Type B pancreatic cell (in vitro differentiated cells): ENCODE results near the gene GFPT1. TPM values are rescaled to one million over a fixed set of nuclear protein-coding genes. Genes with fewer than 3 reads are reported as not detected.

Source experiments
- DNase-seq: peaks from one replicate; pipeline ENCODE4 v3.0.0; 2021; ENCODE audit warnings: mixed read lengths; ENCODE audit not compliant: unreplicated experiment; ENCODE audit errors: extremely low spot score
- H3K27ac Mint-ChIP-seq: 2 replicates; pipeline ENCODE4 v1.8.0; 2021; ENCODE audit warnings: mild to moderate bottlenecking, mixed read lengths
- H3K27me3 Mint-ChIP-seq: 2 replicates; pipeline ENCODE4 v1.8.0; 2021; ENCODE audit warnings: mixed read lengths
- H3K36me3 Mint-ChIP-seq: 2 replicates; pipeline ENCODE4 v1.8.0; 2021; ENCODE audit warnings: mixed read lengths
- H3K4me1 Mint-ChIP-seq: one replicate; pipeline ENCODE4 v1.8.0; 2021; ENCODE audit warnings: mixed read lengths; ENCODE audit not compliant: unreplicated experiment
- H3K4me3 Mint-ChIP-seq: 2 replicates; pipeline ENCODE4 v1.8.0; 2021; ENCODE audit warnings: mild to moderate bottlenecking, mixed read lengths
- H3K9me3 Mint-ChIP-seq: 2 replicates; pipeline ENCODE4 v1.8.0; 2021; ENCODE audit warnings: mixed read lengths
- total RNA-seq: library from RNA; stranded (reverse); gene quantifications from 2 replicates; pipeline ENCODE4 v1.2.1, GENCODE V29; 2021; ENCODE audit warnings: low replicate concordance
- TF ChIP-seq, protein P1 (sequence below): fragments of 200-600 bp; sonication (generic); conservative IDR thresholded peaks from 2 replicates; pipeline ENCODE4 v1.5.0; 2021; ENCODE audit warnings: antibody characterized with exemption, mild to moderate bottlenecking

Gene GFPT1
- total RNA-seq, 1 donor from 2014 or later: 46.0 TPM

DNA sequence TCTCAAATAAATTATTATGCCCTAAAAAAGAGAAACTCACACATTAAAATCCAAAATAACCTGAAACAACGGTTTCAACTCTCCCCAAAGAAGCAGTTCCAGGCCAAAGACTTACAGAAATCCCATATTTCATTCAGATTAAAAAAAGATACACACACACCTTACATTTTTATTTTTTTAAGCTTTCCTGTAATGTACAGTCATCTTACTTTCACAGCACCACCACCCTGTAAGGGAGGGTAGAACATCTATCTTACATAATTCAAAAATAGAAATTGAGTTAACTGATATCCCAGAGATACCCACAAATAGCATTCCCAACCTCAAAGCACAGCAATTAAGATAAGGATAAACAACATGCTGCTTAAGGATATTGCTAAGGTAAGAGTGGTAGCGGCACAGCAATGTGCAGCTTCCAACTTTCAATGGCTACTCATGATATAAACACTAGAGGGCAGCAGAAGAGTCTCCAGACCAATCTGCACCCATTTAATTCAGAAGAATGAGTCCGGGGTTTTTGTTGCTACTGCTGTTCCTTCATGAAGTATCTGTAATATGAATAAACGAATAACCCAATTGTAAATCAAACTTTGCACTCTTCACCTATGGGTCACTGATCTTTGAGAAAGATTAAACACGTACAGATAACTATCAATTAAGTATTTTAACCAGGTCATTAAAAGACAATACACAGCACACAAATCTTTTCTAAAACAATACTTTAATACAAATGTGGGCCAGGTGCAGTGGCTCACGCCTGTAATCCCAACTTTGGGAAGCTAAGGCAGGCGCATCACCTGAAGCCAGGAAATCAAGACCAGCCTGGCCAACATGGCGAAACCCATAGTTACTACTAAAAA, 11.3 kb downstream of the GFPT1 start:
- Mint-ChIP-seq H3K4me3 (no peak overlapping the region), H3K27me3 (no peaks in the 10 kb centered on the region), H3K27ac (peak overlapping the region; percentile 46), H3K36me3 (peaks cover 28% of the 10 kb centered on the region), H3K9me3 (no peaks in the 10 kb centered on the region), H3K4me1 (peaks cover 6% of the 10 kb centered on the region)
- DNase-seq: no peak
- TF ChIP-seq, protein P1, sequence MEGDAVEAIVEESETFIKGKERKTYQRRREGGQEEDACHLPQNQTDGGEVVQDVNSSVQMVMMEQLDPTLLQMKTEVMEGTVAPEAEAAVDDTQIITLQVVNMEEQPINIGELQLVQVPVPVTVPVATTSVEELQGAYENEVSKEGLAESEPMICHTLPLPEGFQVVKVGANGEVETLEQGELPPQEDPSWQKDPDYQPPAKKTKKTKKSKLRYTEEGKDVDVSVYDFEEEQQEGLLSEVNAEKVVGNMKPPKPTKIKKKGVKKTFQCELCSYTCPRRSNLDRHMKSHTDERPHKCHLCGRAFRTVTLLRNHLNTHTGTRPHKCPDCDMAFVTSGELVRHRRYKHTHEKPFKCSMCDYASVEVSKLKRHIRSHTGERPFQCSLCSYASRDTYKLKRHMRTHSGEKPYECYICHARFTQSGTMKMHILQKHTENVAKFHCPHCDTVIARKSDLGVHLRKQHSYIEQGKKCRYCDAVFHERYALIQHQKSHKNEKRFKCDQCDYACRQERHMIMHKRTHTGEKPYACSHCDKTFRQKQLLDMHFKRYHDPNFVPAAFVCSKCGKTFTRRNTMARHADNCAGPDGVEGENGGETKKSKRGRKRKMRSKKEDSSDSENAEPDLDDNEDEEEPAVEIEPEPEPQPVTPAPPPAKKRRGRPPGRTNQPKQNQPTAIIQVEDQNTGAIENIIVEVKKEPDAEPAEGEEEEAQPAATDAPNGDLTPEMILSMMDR: peak; percentile 78

DNA sequence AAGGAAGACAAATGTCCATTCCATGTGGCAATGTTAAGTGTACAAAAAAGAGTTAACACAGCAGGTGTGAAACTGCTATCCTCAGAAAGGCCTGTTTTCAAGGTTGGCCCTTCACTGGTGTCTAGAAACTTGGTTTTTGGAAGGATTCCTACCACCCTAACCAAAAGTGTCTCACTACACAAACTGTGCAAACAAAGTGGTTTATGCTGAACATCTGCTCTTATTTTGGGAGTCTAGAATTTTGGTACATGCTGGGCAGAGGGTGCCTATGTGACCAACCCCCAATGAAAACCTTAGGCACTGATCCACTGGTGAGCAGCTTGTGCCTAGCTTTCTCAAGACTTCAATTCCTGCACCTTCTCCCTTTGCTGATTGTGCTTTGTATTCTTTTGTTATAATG, 14.3 kb downstream of the GFPT1 start:
- Mint-ChIP-seq H3K4me1 (peaks cover 6% of the 10 kb centered on the region), H3K27me3 (no peaks in the 10 kb centered on the region), H3K27ac (no peak overlapping the region), H3K9me3 (no peaks in the 10 kb centered on the region), H3K4me3 (no peak overlapping the region), H3K36me3 (peaks cover 39% of the 10 kb centered on the region)
- TF ChIP-seq, protein P1: no peak
- no peak for DNase-seq

DNA sequence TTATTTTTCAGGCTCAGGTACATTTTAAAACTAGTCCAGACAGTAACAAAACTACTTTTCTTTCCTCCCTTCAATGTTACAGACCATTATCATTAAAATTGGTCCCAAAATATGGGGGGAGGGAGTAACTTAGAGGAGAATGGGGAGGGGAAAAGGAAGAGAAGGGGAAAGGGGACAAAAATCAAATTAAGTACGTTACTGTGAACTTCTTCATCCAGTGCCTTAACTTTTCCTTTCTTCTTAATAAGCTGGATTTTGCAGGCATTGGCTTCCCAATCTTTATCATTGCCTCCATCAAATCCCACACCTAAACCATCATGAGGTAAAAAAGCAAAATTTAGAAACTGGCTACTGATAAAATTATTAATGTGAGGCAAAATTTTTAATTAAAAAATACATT, 17.2 kb downstream of the GFPT1 start:
- Mint-ChIP-seq H3K4me1 (no peaks in the 10 kb centered on the region), H3K27me3 (no peaks in the 10 kb centered on the region), H3K4me3 (no peak overlapping the region), H3K27ac (no peak overlapping the region), H3K36me3 (peaks cover 45% of the 10 kb centered on the region), H3K9me3 (no peaks in the 10 kb centered on the region)
- no peak for DNase-seq
- TF ChIP-seq, protein P1: no peak

DNA sequence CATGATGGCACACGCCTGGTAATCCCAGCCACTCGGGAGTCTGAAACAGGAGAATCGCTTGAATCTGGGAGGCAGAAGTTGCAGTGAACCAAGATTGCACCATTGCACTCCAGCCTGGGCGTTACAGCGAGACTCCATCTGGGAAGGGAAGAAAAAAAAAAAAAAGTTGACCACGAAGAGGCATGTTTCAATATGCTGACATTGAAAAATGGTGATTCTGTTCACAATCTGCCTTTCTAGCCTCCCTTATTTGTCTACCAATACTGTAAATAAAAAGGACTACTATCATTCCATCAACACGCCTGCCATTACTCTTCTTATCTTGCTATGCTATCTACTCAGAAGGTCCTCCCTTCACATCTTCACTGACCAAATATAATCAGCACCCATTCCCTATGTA, 18.4 kb downstream of the GFPT1 start:
- TF ChIP-seq, protein P1: no peak
- DNase-seq: no peak
- Mint-ChIP-seq H3K27ac (no peak overlapping the region), H3K4me3 (no peak overlapping the region), H3K4me1 (no peaks in the 10 kb centered on the region), H3K36me3 (peaks cover 45% of the 10 kb centered on the region), H3K9me3 (no peaks in the 10 kb centered on the region), H3K27me3 (no peaks in the 10 kb centered on the region)

DNA sequence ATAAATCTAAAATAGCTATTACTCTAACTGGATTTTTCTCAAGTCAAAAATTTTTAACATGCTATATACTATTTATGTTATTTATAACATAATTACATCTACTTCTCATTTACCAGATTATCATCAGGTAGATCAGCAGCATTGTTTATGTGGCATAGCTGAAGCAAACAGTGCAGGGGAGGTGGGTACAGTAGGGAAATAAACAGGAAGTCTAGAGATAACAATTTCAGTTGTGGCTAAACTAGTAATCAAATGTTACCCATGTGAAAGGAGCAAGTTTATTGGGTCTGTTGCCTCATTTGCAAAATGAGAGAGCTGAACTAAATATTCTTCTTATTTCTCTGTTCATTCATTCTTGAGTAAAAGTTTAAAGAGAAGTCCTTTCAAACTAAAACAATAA, 27.7 kb downstream of the GFPT1 start:
- no peaks in the 10 kb centered on the region for H3K27me3 Mint-ChIP-seq
- TF ChIP-seq, protein P1: no peak
- peaks cover 20% of the 10 kb centered on the region for H3K36me3 Mint-ChIP-seq
- H3K4me3 Mint-ChIP-seq: no peak overlapping the region
- no peak overlapping the region for H3K27ac Mint-ChIP-seq
- H3K9me3 Mint-ChIP-seq: no peaks in the 10 kb centered on the region
- DNase-seq: no peak
- H3K4me1 Mint-ChIP-seq: no peaks in the 10 kb centered on the region
